Measurements from ENCODE around the gene CIAO2B.
A peak's percentile ranks its signal among the peaks of the same experiment; 100 is the strongest.
"Not testable (repeated sequence)": the region's sequence is repeated elsewhere in the genome, so short reads cannot be mapped to it uniquely, and the experiment has no call there.

Gene CIAO2B

GRCh38 chr16:66903544-66904427, 30.4 kb downstream of the CIAO2B start:
- no peak for DNase-seq

- DNase-seq: no peak
Measured at GRCh38 chr16:66902648-66903543, 31.3 kb downstream of the CIAO2B start.

- no peak for DNase-seq
Measured at GRCh38 chr16:66901626-66902025, 32.6 kb downstream of the CIAO2B start.

- DNase-seq: no peak
Measured at GRCh38 chr16:66900721-66901441, 33.3 kb downstream of the CIAO2B start.

GRCh38 chr16:66899945-66900710, 34.1 kb downstream of the CIAO2B start:
- no peak for DNase-seq

GRCh38 chr16:66899310-66899944, 34.8 kb downstream of the CIAO2B start:
- DNase-seq: no peak

- no peak for DNase-seq
Measured at GRCh38 chr16:66898933-66899309, 35.3 kb downstream of the CIAO2B start.

GRCh38 chr16:66898207-66898606, 36.0 kb downstream of the CIAO2B start:
- DNase-seq: no peak

- not testable (repeated sequence) for DNase-seq
Measured at GRCh38 chr16:66896682-66897081, 37.5 kb downstream of the CIAO2B start.

- no peak for DNase-seq
Measured at GRCh38 chr16:66895999-66896398, 38.2 kb downstream of the CIAO2B start.

GRCh38 chr16:66895689-66895979, 38.6 kb downstream of the CIAO2B start:
- DNase-seq: no peak

GRCh38 chr16:66894948-66895688, 39.1 kb downstream of the CIAO2B start:
- DNase-seq: peak; percentile 32

GRCh38 chr16:66894055-66894454, 40.1 kb downstream of the CIAO2B start:
- DNase-seq: no peak

GRCh38 chr16:66891797-66892196, 42.4 kb downstream of the CIAO2B start:
- no peak for DNase-seq

- no peak for DNase-seq
Measured at GRCh38 chr16:66891360-66891759, 42.8 kb downstream of the CIAO2B start.

- DNase-seq: no peak
Measured at GRCh38 chr16:66890799-66891198, 43.4 kb downstream of the CIAO2B start.

GRCh38 chr16:66889622-66890021, 44.6 kb downstream of the CIAO2B start:
- DNase-seq: no peak

GRCh38 chr16:66888647-66889615, 45.3 kb downstream of the CIAO2B start:
- DNase-seq: no peak

- no peak for DNase-seq
Measured at GRCh38 chr16:66886914-66887313, 47.3 kb downstream of the CIAO2B start.

GRCh38 chr16:66886321-66886720, 47.9 kb downstream of the CIAO2B start:
- DNase-seq: no peak
